ENCODE results near the gene CACHD1.

GRCh38 chr1:64494659-64495058, 24.7 kb downstream of the CACHD1 start:
- TF ChIP-seq CTCF (IDR thresholded peaks at IDR 0.05) (no peak), POLR2A (IDR thresholded peaks at IDR 0.05) (no peak)
